AG20443 (cell line): Measurements from ENCODE around the gene MC4R.
"Not testable (repeated sequence)": the region's sequence is repeated elsewhere in the genome, so short reads cannot be mapped to it uniquely, and the experiment has no call there.

ENCODE experiments used
- DNase-seq: peaks from one replicate; pipeline ENCODE4 v3.0.0; 2012; ENCODE audit warnings: low spot score, mixed read lengths

Gene MC4R

GRCh38 chr18:60372596-60372995, at the start of gene MC4R:
TSS of gene MC4R (minus strand) at chr18:60372775. CDS start at chr18:60372349, 426 bp downstream.
- DNase-seq: peak; percentile 89

- DNase-seq: not testable (repeated sequence)
Observed at GRCh38 chr18:60422306-60422705, 49.7 kb upstream of the MC4R start.

GRCh38 chr18:60421356-60422118, 49.0 kb upstream of the MC4R start:
- peak; percentile 26 for DNase-seq

GRCh38 chr18:60417946-60418345, 45.4 kb upstream of the MC4R start:
- DNase-seq: peak; percentile 5

- DNase-seq: no peak
Observed at GRCh38 chr18:60413944-60414547, 41.5 kb upstream of the MC4R start.

GRCh38 chr18:60411715-60412114, 39.1 kb upstream of the MC4R start:
- peak; percentile 15 for DNase-seq

- DNase-seq: no peak
Observed at GRCh38 chr18:60406721-60407120, 34.1 kb upstream of the MC4R start.

- peak; percentile 9 for DNase-seq
Observed at GRCh38 chr18:60404486-60405085, 32.0 kb upstream of the MC4R start.

GRCh38 chr18:60401346-60401745, 28.8 kb upstream of the MC4R start:
- DNase-seq: no peak

GRCh38 chr18:60391571-60392226, 19.1 kb upstream of the MC4R start:
- DNase-seq: peak; percentile 63

- DNase-seq: no peak
Observed at GRCh38 chr18:60389314-60389713, 16.7 kb upstream of the MC4R start.

- no peak for DNase-seq
Observed at GRCh38 chr18:60385693-60386092, 13.1 kb upstream of the MC4R start.

- no peak for DNase-seq
Observed at GRCh38 chr18:60383893-60384292, 11.3 kb upstream of the MC4R start.

- no peak for DNase-seq
Observed at GRCh38 chr18:60377778-60378469, 5.3 kb upstream of the MC4R start.

GRCh38 chr18:60372132-60372531, 443 bp downstream of the MC4R start:
- no peak for DNase-seq

- DNase-seq: no peak
Observed at GRCh38 chr18:60358516-60358915, 14.1 kb downstream of the MC4R start.

GRCh38 chr18:60350941-60351340, 21.6 kb downstream of the MC4R start:
- DNase-seq: peak; percentile 12

- no peak for DNase-seq
Observed at GRCh38 chr18:60350150-60350549, 22.4 kb downstream of the MC4R start.

- DNase-seq: no peak
Observed at GRCh38 chr18:60347526-60348045, 25.0 kb downstream of the MC4R start.

- no peak for DNase-seq
Observed at GRCh38 chr18:60339018-60339417, 33.6 kb downstream of the MC4R start.

GRCh38 chr18:60331890-60332289, 40.7 kb downstream of the MC4R start:
- DNase-seq: no peak

GRCh38 chr18:60329131-60329530, 43.4 kb downstream of the MC4R start:
- DNase-seq: no peak
